Measurements from ENCODE around the gene MAP2K4.

The MAP2K4 gene

DNA sequence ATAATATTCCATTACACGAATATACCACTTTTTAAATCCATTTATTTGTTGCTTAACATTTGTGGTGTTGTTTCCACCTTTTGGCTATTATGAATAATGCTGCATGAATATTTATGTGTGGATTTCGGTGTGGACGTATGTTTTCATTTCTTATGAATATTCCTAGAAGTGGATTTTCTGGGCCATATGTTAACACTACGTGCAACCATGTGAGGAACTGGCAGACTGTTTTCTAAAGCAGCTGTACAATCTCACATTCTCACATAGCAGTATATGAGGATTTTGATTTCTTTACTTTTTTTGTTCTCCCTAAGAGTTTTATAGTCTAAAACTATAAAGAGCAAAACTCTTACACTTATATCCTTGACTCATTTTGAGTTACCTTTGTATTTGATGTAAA, 143.4 kb downstream of the MAP2K4 start:
- DNase-seq (ENCODE audit: low read depth), result no peak
- H3K4me3 ChIP-seq (ENCODE audit: low read depth, low read length), result no peak overlapping the region
- TF ChIP-seq, protein P1, sequence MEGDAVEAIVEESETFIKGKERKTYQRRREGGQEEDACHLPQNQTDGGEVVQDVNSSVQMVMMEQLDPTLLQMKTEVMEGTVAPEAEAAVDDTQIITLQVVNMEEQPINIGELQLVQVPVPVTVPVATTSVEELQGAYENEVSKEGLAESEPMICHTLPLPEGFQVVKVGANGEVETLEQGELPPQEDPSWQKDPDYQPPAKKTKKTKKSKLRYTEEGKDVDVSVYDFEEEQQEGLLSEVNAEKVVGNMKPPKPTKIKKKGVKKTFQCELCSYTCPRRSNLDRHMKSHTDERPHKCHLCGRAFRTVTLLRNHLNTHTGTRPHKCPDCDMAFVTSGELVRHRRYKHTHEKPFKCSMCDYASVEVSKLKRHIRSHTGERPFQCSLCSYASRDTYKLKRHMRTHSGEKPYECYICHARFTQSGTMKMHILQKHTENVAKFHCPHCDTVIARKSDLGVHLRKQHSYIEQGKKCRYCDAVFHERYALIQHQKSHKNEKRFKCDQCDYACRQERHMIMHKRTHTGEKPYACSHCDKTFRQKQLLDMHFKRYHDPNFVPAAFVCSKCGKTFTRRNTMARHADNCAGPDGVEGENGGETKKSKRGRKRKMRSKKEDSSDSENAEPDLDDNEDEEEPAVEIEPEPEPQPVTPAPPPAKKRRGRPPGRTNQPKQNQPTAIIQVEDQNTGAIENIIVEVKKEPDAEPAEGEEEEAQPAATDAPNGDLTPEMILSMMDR (IDR thresholded peaks at IDR 0.05; ENCODE audit: control insufficient read depth, extremely low read depth, insufficient read depth), result no peak

DNA sequence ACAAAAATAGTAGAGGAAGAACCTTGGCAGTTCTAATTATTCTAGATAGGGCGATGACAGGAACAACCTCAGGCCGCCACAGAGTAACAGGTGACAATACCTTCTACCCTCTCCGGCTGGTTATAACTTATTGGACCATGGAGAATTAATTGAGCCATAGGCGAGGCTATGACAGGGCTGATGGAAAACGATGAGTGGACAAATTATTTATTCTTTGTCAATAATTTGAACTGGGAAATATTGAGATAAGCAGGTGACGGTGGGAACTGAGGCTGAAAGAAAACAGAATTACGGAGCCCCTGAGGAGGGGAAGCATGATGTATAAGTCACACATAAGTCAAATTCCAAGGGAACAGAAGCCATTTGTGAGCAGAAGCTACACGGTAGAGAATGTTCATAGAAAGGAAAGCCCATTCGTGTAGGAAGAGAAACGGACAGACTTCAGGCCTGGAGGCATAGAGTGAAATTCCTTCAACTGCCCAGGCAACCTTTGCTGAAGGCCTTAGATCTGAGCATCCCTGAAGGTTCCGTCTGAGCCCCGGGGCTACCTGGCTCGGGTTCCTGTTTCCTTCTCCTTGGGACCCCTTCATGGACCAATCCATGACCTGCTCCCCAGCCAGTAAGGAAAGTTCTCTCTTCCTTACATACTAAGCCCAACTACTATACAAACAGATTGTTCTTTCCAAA, 158.1 kb downstream of the MAP2K4 start:
- H3K4me3 ChIP-seq (ENCODE audit: low read depth, low read length), result no peak overlapping the region
- DNase-seq (ENCODE audit: low read depth), result no peak
- TF ChIP-seq, protein P1 (IDR thresholded peaks at IDR 0.05; ENCODE audit: control insufficient read depth, extremely low read depth, insufficient read depth), result no peak

DNA sequence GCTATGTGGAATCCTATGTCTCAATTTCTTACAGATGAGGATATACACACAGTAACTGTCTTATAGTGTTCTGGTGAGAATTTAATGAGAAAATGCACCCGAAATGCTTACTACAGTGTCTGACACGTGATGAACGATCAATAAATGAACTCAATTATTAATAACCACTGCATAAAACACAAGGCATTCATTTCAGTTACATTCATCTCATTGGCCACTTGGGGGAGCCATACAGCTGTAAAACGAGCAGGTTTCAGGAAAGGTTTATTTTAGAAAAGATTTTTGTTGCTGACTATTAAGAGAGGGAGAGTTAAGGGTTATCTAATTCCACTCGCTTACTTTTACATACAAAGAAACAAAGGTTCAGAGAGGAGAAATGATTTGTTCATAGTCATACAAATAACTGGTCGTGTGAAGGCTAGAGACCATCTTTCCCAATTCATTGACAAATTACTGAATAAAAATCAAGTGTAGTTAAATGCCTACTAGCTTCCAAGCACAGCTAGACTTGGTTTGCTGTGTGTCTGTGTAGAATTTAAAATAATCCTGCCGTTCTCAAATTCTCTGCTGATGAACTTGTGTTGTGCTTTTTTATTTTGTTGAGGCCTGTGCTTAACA, 160.1 kb downstream of the MAP2K4 start:
- DNase-seq (ENCODE audit: low read depth), result peak; percentile 46
- TF ChIP-seq, protein P1 (IDR thresholded peaks at IDR 0.05; ENCODE audit: control insufficient read depth, extremely low read depth, insufficient read depth), result peak; percentile 86
- no peak overlapping the region for H3K4me3 ChIP-seq (ENCODE audit: low read depth, low read length)

DNA sequence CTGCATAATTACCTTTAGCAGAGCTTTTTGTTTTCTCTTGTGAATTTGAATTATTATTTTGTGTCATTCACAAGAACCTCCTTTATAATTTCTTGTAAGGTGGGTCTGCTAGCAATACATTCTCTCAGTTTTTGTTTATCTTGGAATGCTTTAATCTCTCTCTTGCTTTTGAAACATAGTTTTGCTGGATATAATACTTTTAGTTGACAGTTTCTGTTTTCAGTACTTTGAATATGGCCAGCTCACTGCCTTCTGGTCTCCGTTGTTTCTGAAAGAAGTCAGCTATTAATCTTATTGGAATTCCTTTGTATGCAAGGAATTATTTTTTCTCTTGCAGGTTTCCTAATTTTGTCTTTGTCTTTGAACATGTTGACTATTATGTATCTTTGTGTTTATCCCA, 167.0 kb downstream of the MAP2K4 start:
- no peak for DNase-seq (ENCODE audit: low read depth)
- H3K4me3 ChIP-seq (ENCODE audit: low read depth, low read length), result no peak overlapping the region
- TF ChIP-seq, protein P1 (IDR thresholded peaks at IDR 0.05; ENCODE audit: control insufficient read depth, extremely low read depth, insufficient read depth), result no peak

DNA sequence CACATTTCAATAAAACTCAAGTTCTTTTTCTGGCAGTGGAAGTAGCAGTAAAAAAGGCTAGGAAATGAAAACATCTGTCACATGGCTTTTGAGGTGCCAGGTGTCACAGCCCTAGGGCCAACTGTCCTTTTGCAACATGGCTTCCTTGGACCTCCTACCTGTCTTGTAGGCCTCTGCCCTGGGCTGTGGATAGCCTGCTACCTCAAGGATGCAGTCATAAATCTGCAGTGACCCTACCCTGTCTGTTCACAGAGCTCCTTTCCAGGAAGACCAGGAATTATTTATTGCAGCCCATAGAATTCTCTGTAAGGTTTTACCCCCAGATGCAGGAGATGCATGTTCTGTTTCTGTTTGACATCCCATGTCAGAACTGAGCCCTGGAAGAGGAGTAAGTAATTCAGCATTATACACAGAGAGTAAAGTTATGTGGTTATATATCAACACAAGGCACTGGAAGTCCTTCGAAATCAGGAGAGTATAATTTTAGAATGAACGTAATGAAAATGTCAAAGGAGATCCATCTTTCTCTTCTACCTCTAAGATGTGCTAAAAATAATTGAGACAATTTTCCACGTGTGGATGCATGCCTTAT, 172.6 kb downstream of the MAP2K4 start:
- TF ChIP-seq, protein P1 (IDR thresholded peaks at IDR 0.05; ENCODE audit: control insufficient read depth, extremely low read depth, insufficient read depth), result no peak
- H3K4me3 ChIP-seq (ENCODE audit: low read depth, low read length), result no peak overlapping the region
- DNase-seq (ENCODE audit: low read depth), result no peak

All from LNCaP clone FGC (cell line).